ENCODE results near the gene TOP3A. TPM values are rescaled to one million over a fixed set of nuclear protein-coding genes. Genes with fewer than 3 reads are reported as not detected.

The TOP3A gene
- total and polyA plus RNA-seq, 2 experiments from 2014 or later: 21.7 to 76.7 TPM

GRCh38 chr17:18248300-18248731 lies 66.5 kb downstream of the TOP3A start:
- no peaks in the 10 kb centered on the region for H3K27me3 ChIP-seq (ENCODE audit: insufficient read depth)
- H3K27ac Mint-ChIP-seq: peak overlapping the region; percentile 85
- DNase-seq (ENCODE audit: low spot score): peak; percentile 83
- peak overlapping the region; percentile 60 for H3K27ac ChIP-seq (ENCODE audit: low read depth)
- H3K9me3 Mint-ChIP-seq: no peaks in the 10 kb centered on the region; the same call in 2 of the 3 replicates
- H3K4me3 ChIP-seq: no peak overlapping the region
- no peak overlapping the region for H2AFZ ChIP-seq
- H3K9me2 ChIP-seq (ENCODE audit: insufficient read depth): no peaks in the 10 kb centered on the region
- H3K79me2 ChIP-seq (replicated peaks; ENCODE audit: insufficient read depth): no peaks in the 10 kb centered on the region
- H3K4me3 Mint-ChIP-seq: peak overlapping the region; percentile 48
- H3K4me1 ChIP-seq (ENCODE audit: insufficient read depth): peaks cover 5% of the 10 kb centered on the region; the same call in 1 of the 2 replicates
- ATAC-seq: peak; percentile 54
- H4K20me1 ChIP-seq (replicated peaks; ENCODE audit: insufficient read depth): peaks cover 8% of the 10 kb centered on the region
- peaks cover 16% of the 10 kb centered on the region for H3K36me3 ChIP-seq (ENCODE audit: insufficient read depth)
- peaks cover 16% of the 10 kb centered on the region for H3K4me1 Mint-ChIP-seq
- TF ChIP-seq STAT1 (IDR thresholded peaks at IDR 0.05; ENCODE audit: unreplicated experiment): no peak
- TF ChIP-seq EZH2 (IDR thresholded peaks at IDR 0.05; ENCODE audit: low read depth, unreplicated experiment): no peak
- TF ChIP-seq POLR2AphosphoS5 (IDR thresholded peaks at IDR 0.05; ENCODE audit: low read depth): no peak
- peak; percentile 70 to 89 for TF ChIP-seq CTCF (conservative IDR thresholded peaks at IDR 0.05; ENCODE audit: low read depth in 2 of 2)
- no peak for TF ChIP-seq NANOG (IDR thresholded peaks at IDR 0.05; ENCODE audit: borderline replicate concordance)
- TF ChIP-seq ZNF114 (CRISPR knock-in tag; IDR thresholded peaks at IDR 0.05): no peak
- no peak for TF ChIP-seq CREB1 (CRISPR knock-in tag; IDR thresholded peaks at IDR 0.05; ENCODE audit: low read depth)
- TF ChIP-seq JUNB (IDR thresholded peaks at IDR 0.05; ENCODE audit: unreplicated experiment): no peak
- H3K4me2 ChIP-seq: no peak overlapping the region
- H3K27me3 Mint-ChIP-seq (ENCODE audit: insufficient read depth, low read depth, poor library complexity): peaks cover 31% of the 10 kb centered on the region
- H3F3A ChIP-seq (replicated peaks; ENCODE audit: low read depth): peaks cover 16% of the 10 kb centered on the region
- H3K36me3 Mint-ChIP-seq (ENCODE audit: low read depth): peaks cover 75% of the 10 kb centered on the region

DNA sequence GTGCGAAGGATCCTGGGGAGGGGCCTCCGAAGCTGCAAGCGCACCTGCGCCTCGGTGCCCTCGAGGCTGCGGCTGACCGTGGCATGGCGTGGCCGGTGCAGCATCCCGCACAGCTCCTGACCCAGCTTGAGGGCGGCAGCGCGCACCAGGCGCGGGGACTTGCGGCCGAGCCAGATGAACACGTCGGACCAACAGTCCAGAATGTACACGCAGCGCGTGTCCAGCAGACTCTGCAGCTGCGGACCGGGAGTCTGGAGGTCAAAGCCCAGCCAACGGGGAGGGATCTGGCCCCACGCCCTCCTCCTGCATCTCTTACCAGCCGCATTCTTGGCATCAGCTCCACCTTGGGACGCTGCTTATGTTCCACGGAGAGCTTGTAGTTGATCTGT lies 67.2 kb downstream of the TOP3A start:
- Histone ChIP-seq H3K4me1 (ENCODE audit: insufficient read depth) (peaks cover 5% of the 10 kb centered on the region; the same call in 1 of the 2 replicates), H4K20me1 (replicated peaks; ENCODE audit: insufficient read depth) (peaks cover 4% of the 10 kb centered on the region; the same call in 1 of the 2 replicates), H3K27ac (ENCODE audit: low read depth) (0 out of 2 replicates have a peak overlapping the region, but pooled peaks have one; percentile 60), H3K79me2 (replicated peaks; ENCODE audit: insufficient read depth) (no peaks in the 10 kb centered on the region), H3K4me2 (no peak overlapping the region), H3K9me2 (ENCODE audit: insufficient read depth) (no peaks in the 10 kb centered on the region), H3K36me3 (ENCODE audit: insufficient read depth) (peaks cover 16% of the 10 kb centered on the region), H3K27me3 (ENCODE audit: insufficient read depth) (no peaks in the 10 kb centered on the region), H2AFZ (no peak overlapping the region), H3F3A (replicated peaks; ENCODE audit: low read depth) (peaks cover 16% of the 10 kb centered on the region), H3K4me3 (peak overlapping the region; percentile 48; the same call in 1 of the 2 replicates)
- H3K36me3 Mint-ChIP-seq (ENCODE audit: low read depth): peaks cover 73% of the 10 kb centered on the region
- ATAC-seq: no peak
- no peak overlapping the region; the same call in 2 of the 3 replicates for H3K4me3 Mint-ChIP-seq
- DNase-seq (ENCODE audit: low spot score): no peak
- H3K4me1 Mint-ChIP-seq: peaks cover 16% of the 10 kb centered on the region
- TF ChIP-seq EZH2 (IDR thresholded peaks at IDR 0.05; ENCODE audit: low read depth, unreplicated experiment) (no peak), CREB1 (CRISPR knock-in tag; IDR thresholded peaks at IDR 0.05; ENCODE audit: low read depth) (no peak), NANOG (IDR thresholded peaks at IDR 0.05; ENCODE audit: borderline replicate concordance) (no peak), ZNF114 (CRISPR knock-in tag; IDR thresholded peaks at IDR 0.05) (no peak), REST (IDR thresholded peaks at IDR 0.05; ENCODE audit: unreplicated experiment) (no peak)
- no peaks in the 10 kb centered on the region; the same call in 2 of the 3 replicates for H3K9me3 Mint-ChIP-seq
- H3K27ac Mint-ChIP-seq: peak overlapping the region; percentile 85; the same call in 1 of the 2 replicates
- peaks cover 34% of the 10 kb centered on the region for H3K27me3 Mint-ChIP-seq (ENCODE audit: insufficient read depth, low read depth, poor library complexity)

Measured in GM23338 (cell line).